Ovary (tissue), 3 donors: Measurements from ENCODE around the gene IQCK.
"Not testable (repeated sequence)": the region's sequence is repeated elsewhere in the genome, so short reads cannot be mapped to it uniquely, and the experiment has no call there.

ENCODE experiments used
- POLR2A ChIP-seq: fragments of 450-650 bp; IDR thresholded peaks from one replicate; pipeline ENCODE4 v1.6.1; 2017; ENCODE audit warnings: antibody characterized with exemption, mild to moderate bottlenecking, moderate library complexity
- TF ChIP-seq, protein P1 (sequence below), 3 donors: fragments of 450-650 bp in 2 of 3; fragments of 200-600 bp in 1 of 3; IDR thresholded peaks; one replicate each; pipeline versions ENCODE4 v1.5.1 to v1.8.0; 2016 to 2022; ENCODE audit warnings: antibody characterized with exemption in 3 of 3, mild to moderate bottlenecking in 1 of 3
- donor health status: DM: no; HTN: no; CAD: no.

DNA sequence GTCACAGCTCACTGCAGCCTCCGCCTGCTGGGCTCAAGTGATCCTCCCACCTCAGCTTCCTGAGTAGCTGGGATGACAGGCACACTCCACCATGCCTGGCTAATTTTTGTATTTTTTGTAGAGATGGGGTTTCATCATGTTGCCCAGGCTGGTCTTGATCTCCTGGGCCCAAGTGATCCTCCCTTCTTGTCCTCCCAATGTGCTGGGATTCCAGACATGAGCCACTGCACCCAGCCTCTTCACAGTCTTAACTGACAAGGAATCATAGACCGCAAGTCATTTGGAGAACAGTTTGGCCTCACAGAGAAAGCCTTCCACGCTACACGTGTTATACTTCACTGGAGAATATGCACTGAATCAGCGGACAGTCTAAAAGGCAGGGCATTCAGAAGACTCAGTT, 83.3 kb downstream of the IQCK start:
- TF ChIP-seq, protein P1, sequence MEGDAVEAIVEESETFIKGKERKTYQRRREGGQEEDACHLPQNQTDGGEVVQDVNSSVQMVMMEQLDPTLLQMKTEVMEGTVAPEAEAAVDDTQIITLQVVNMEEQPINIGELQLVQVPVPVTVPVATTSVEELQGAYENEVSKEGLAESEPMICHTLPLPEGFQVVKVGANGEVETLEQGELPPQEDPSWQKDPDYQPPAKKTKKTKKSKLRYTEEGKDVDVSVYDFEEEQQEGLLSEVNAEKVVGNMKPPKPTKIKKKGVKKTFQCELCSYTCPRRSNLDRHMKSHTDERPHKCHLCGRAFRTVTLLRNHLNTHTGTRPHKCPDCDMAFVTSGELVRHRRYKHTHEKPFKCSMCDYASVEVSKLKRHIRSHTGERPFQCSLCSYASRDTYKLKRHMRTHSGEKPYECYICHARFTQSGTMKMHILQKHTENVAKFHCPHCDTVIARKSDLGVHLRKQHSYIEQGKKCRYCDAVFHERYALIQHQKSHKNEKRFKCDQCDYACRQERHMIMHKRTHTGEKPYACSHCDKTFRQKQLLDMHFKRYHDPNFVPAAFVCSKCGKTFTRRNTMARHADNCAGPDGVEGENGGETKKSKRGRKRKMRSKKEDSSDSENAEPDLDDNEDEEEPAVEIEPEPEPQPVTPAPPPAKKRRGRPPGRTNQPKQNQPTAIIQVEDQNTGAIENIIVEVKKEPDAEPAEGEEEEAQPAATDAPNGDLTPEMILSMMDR (IDR thresholded peaks at IDR 0.05) = not testable (repeated sequence)
- not testable (repeated sequence) for TF ChIP-seq POLR2A
